NCI-H524 treated with DMSO at 0.1 percent for 48 hours (cell line): ENCODE measurements around the gene ZNF205.

Experiments
- DNase-seq: peaks from one replicate; lab custom pipeline; 2025; lab: John Stamatoyannopoulos, UW

Gene ZNF205

DNA sequence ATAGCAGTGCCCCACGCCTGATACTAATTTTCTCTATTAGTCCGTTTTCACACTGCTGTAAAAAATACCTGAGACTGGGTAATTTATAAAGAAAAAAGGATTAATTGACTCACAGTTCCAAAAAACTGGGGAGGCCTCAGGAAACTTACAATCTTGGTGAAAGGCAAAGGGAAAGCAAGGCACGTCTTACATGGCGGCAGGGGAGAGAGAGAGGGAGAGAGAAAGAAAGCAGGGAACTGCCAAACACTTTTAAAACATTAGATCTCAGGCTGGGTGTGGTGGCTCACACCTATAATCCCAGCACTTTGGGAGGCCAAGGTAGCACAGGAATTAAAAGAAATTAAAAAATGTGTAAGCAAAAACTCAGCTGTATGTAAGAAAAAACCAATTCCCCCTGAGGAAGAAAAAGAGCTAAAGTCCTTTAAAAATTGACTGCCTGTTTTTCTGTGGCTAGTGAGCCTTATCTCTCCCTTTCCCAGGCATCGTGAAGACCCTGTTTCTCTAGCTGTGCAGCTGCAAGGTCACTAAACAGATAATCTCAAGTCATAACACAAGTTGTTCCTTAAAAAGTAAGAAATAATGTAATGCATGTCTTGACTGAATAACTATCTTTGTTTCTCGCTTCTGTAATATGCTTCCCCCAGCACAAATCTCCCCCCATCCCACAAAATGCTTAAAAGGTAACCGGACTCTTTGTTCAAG lies 27.3 kb upstream of the ZNF205 start:
- DNase-seq: no peak

GRCh38 chr16:3085868-3086595 lies 26.4 kb upstream of the ZNF205 start:
- no peak for DNase-seq

- no peak for DNase-seq
These were observed 25.7 kb upstream of the ZNF205 start for GRCh38 chr16:3086596-3087242.

DNA sequence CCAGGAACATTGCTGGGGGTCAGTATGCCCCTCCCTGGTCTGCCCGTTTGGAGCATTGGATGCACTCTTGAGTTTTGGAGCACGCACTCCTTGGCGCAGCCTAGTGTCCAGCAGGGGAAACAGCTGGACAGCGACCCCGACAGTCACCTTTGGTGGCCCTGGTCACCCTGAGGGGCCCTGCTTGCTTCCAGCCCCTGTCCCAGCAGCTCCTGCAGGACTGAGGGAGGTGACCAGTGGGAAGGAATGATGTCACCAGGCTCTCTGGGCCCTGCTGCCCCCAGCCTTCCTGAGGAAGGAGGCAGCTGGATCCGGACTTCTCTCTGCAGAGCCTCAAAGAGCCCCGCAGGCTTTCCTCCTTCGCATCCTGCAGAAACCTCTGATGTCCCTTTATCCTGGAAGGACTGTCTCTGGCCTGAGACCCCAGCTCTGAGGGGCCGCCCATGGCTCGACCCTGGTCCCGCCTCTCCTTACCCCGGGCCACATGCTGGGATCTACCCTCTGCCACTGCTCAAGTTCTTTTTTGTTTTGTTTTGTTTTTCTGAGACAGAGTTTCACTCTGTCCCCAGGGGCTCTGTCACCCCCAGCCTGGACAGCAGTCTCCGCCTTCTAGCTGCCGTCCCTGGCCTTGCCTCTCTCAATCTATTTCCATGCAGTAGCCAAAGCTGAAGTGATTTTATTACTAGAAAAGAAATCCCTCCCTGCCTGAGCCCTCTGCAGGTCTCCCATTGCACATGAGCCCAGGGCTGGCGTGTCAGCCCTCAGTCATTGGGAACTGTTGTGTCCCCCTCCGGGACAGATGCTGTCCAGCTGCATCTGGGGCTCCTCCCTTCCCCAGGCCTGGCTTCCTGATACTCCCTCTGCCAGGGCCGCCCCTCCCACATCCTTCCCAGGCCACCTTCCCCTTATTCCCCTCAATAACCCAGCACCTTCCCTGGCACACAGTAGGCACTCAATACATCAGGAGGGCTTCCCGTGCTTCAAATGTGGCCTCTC lies 24.8 kb upstream of the ZNF205 start:
- no peak for DNase-seq

GRCh38 chr16:3088450-3088849 lies 23.9 kb upstream of the ZNF205 start:
- no peak for DNase-seq

GRCh38 chr16:3088925-3089716 lies 23.3 kb upstream of the ZNF205 start:
- no peak for DNase-seq

DNA sequence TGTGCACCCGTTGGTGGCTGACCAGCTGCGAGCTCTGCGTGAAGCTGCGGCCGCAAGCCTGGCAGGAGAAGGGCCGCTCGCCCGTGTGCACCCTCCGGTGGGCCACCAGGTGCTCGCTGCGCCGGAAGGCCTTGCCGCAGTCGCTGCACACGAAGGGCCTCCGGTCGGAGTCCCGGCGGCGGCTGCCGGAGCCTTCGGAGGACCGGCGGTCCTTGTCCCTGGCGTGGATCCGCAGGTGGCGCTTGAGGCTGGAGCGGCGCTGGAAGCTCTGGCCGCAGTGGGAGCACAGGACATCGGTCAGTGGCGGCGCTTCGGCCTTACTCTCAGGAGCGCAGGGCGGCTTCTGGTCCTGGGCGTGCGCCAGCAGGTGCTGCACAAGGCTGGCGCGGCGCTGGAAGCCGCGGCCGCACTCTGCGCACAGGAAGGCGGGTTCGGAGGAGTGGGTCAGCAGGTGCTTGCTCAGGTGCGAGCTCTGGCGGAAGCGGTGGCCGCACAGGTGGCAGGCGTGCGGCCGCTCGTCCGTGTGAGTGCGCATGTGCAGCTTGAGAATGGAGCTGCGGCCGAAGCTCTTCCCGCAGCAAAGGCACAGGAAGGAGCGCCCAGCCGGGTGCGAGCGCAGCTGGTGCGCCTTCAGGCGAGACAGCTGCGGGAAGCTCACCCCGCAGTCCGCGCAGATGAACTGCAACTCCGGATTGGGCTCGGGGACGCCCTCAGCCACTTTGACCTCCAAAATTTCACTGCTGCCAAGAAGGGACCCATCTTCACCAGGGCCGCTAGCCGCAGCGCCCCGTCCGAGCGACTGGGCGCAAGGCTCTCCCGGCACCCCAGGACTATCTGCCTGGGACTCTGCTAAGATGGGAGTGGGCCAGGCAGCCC lies 22.4 kb upstream of the ZNF205 start:
- DNase-seq: no peak

- DNase-seq: no peak
These were observed 20.8 kb upstream of the ZNF205 start for GRCh38 chr16:3091551-3091950.

DNA sequence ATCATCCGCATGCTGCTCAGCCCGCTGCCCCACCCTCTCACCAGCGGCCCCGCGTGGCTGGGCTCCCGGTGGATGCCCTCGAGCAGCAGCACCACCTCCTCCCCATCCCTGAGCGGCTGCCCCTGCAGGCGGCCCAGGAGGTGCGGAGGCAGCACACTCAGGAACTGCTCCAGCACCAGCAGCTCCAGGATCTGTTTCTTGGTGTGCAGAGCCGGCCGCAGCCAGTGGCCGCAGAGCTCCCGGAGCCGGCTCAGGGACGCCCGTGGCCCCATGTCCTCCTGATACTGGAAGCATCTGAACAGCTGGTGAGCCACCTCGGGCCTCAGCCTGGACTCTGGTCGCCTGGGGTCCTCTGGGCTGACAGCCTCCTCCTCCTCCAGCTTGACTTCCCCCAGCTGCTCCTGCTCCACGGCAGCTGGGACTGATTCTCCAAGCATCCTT lies 19.9 kb upstream of the ZNF205 start:
- no peak for DNase-seq

DNA sequence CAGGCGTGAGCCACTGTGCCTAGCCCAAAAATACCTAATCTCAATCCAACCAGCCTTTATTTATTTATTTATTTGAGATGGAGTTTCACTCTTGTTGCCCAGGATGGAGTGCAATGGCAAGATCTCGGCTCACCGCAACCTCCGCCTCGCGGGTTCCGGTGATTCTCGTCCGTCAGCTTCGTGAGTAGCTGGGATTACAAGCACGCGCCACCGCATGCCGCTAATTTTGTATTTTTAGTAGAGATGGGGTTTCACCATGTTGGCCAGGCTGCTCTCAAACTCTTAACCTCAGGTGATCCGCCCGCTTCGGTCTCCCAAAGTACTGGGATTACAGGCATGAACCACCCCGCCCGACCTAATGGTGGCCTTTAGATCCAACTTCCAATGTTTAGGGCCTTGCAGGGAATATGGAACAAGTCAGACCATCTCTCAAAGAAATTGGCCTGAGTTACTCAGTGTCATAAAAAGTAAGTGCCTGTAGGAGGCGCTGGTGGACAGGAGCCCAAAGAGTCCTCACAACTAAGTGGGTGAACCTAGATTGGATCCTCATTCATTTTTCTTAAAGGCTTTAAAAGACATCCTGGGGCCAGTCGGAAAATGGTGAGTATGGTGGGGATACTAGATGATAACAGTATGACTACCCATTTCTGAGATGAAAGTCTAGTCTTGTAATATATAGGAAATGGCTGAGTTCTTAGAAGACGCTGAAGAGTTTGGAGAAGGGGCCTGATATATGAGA lies 17.9 kb upstream of the ZNF205 start:
- no peak for DNase-seq

DNA sequence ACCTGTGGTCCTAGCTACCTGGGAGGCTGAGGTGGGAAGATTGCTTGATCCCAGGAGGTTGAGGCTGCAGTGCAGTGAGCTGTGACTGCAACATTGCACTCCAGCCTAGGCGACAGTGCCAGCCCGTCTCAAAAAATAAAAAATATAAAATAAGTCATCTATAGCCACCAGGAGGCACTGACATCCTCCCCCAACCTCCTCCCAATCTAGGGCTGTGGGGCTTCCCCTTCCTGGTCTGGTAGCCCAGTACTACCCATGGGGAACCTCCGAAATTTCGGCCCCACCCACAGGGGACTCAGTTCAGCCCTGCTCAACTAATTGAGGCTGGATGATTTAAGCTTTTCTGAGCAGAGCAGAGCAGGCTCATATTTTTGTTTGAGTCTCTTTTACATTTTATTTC lies 16.5 kb upstream of the ZNF205 start:
- no peak for DNase-seq

- no peak for DNase-seq
These were observed 16.0 kb upstream of the ZNF205 start for GRCh38 chr16:3096362-3096761.

DNA sequence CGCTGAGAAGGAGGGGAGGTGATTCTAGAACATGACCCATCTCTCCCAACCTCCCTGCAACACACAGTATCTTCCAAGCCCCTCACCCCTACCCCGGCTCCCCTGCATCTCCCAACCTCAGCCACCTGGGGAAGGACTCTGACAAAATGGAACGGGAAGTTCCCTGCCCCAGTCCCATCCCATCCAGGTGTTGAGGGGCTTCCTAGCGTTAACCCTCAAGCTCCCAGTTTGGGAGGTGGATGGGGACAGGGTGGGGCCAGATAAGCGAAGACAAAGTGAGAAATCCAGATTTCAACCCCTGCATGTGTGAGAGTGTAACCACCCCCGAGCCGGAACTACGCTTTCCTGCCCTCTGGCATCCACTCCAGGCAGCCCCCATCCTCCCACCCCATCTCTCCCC lies 15.1 kb upstream of the ZNF205 start:
- DNase-seq: no peak

GRCh38 chr16:3098459-3099394 lies 13.7 kb upstream of the ZNF205 start, which contains the start of gene ZSCAN10:
ZSCAN10 (minus strand) TSS chr16:3099294; CDS start chr16:3092937, 6,357 bp downstream.
- no peak for DNase-seq

DNA sequence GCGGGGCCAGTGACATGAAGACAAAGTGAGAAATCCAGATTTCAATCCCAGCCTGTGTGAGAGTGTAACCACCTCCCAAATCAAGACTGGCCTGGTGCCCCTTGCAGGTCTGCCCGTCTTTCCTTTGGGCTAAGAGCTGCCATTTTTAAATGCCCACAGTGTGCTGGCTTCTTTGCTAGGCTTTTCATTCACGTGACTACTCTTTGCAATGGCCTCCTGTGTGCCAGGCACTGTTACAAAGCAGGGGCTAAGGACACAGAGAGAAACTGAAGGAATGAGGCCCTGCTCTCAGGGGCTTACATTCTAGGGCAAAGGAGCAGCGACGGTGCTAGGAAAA lies 13.0 kb upstream of the ZNF205 start:
- no peak for DNase-seq

DNA sequence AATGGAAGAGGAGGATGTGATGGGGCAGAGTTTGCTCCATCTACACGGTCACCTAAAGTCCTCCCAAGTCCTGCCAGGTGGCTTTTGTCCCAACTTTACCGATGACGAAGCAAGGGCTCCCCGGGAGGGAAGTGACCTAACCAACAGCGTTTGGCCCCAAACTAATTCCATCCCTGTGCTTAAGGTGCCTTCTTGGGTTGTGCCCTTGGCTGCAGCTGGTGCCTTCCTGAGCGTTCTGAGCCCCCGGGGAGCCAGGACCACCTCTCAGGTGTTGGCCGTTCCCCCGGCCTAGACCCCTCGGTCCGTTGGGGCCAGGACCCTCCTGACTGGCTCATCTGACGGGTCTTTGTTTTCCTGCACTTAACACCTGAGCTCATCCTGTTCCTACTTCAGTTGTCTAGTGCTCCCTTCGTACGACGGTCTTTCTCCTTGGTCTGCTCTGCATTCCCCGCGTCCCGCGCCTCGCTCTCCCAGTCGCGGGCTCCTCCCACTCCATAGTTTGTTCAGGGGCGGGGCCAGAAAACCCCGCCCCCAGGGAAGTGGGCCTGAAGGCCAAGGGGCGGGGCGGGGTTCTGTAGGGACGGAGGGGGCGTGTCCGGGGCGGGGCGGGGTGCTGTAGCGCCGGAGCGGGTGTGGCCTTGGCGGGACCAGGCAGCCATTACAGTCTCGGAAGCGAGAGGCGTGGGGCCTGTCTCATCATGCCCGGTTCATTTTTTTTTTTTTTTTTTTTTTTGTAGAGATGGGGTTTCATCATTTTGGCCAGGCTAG lies 12.5 kb upstream of the ZNF205 start:
- peak; percentile 52 for DNase-seq

GRCh38 chr16:3101018-3101840 lies 11.2 kb upstream of the ZNF205 start:
- DNase-seq: no peak
